A549 treated with CORT108297 at 1 μM for 4 hours (cell line): Measurements from ENCODE around the gene ZNF613. TPM values are rescaled to one million over a fixed set of nuclear protein-coding genes. Genes with fewer than 3 reads are reported as not detected.

Experiments used
- total RNA-seq: library from RNA; stranded (reverse); fragments of 200-300 nt; extraction: Qiagen RNA extraction; gene quantifications from 5 replicates; pipeline ENCODE4 v1.2.3, GENCODE V29; 2022

ZNF613 gene
- total RNA-seq: 0.65 to 1.8 TPM (median 1.3 TPM) in 5 replicates

DNA sequence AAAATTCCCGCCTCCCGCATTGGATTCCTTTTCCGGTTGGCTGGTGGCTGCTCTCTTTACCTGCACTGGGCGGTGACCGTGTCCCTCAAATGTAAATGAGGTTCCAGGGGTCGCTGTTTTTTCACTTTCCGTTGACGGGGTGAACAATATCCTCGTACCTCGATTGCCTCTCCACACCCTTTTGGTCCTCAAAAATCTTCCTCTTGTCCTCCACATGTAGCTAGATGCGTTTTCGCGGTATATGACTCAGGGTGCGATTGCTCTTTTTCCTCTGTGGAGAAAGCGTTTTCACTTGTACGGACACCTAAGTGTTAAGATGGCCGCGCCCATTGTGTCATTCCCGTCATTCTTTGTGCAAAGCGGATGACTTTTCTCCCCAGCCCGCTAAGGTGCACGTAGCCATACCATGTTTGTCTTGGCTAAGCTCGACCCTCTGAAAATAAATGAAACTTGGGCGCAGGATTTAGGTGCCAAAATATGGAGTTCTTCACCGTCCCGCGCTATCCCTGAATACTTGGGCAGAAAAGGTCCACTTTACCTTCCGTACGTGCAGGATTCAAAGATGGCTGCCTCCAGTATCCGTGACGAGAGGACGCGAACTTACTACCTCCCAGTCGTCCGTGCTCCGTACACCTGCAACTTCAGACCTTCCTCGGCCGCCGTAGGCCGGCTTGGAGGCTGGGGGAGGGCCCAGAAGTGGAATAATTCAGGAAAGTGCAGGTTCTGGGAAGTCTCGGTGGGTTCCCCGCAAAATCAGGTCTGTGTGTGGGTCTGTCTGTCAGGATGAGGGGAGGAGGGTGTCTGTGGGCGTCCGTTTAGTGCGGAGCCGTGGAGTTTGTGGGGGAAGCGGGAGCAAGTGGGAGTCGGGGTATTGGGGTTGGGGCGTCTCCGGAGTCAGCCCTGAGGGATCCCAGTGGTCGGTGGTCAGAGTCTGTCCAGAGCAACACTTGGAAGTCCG is at the start of gene ZNF613:
Gene ZNF613 (plus strand): TSS at position 689 of the 958 bp plus-strand sequence. CDS start 8,749 bp downstream, outside the sequence.

DNA sequence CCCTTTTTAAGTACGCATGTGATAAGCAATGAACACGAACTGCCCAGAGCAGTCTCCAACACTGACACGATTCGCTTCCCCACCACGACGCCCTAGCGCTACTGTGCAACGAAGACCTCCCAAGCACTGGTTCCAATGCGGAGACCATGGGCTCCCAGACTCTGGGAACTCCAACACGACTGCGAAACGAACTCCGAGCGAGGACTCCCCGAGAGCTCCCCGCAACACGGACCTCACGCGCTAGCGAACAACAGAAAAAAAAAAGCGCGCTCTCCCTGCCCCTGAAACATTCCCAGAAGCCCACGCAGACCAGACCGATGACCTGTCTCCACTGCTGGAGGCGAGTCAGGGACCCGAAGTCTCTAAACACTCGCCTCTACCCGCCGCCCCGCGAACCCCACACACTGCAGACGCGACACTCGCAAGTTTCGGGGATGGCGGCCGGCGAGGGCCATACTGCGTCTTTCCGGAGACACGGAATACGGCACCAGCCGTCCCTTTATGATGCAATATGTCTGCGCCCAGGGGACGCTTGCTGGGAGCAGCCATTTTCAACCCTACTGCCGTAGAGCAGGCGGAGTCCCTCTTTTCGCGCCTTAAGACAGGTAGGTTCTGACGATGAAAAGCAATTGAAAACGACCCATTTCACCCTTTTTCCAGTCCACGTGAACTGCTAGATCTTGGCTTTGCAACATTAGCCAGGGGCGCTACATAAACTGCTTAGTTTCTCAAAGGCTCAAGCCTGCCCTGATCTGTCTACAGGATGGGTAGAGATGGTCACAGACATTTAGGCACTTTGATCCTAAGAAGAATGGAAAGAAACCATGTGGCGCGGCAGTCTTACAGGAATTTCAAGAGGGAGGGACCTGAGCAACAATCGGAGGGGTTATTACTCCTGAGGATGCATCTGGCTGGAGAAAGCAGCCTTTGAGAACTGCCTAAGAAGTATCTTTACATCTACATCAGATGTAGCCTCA is 39.5 kb upstream of the ZNF613 start, which contains the start of gene ZNF577:
Gene ZNF577 (minus strand): TSS at position 430 of the 977 bp plus-strand sequence. CDS start 7,569 bp downstream, outside the sequence.

DNA sequence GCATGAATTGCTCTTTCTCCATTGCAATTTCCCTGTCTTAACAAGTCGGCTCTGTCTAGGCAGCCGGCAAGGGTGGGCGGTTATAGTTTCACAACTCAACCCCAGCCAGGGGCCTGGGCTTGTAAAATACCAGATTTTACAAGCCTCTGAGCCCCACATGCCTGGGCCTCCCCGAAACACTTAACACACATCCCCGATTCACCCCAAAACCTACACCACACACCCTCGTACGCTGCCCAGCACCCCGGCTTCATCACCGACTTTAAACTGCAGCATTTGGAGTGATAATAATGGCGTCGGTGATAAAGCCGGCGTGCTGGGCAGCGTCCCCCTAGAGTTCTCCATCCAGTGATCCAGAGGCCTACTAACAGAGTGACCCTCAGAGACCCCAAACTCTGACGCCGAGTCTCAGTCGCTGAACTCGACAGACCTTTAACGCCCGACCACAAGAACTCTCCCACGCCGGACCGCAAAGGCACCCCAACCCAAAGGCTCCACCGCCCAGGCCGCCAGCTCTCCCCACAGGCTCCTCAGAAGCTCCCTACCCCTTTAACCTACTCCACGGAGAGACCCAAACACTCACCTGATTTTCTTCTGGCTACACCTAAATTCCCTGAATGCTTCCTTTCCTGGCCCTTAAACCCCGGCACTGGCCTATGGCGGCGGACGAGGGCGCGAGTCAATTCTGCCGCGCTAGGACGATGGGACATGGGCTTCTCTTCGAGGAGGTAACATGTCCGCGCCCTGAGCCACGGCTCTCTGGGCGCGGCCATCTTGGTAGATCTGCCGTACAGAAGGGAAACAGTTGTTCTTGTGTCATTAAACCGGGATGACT is 22.7 kb upstream of the ZNF613 start, which contains the start of gene ZNF649:
Gene ZNF649 (minus strand): TSS at position 687 of the 835 bp plus-strand sequence. CDS start 4,910 bp downstream, outside the sequence.

DNA sequence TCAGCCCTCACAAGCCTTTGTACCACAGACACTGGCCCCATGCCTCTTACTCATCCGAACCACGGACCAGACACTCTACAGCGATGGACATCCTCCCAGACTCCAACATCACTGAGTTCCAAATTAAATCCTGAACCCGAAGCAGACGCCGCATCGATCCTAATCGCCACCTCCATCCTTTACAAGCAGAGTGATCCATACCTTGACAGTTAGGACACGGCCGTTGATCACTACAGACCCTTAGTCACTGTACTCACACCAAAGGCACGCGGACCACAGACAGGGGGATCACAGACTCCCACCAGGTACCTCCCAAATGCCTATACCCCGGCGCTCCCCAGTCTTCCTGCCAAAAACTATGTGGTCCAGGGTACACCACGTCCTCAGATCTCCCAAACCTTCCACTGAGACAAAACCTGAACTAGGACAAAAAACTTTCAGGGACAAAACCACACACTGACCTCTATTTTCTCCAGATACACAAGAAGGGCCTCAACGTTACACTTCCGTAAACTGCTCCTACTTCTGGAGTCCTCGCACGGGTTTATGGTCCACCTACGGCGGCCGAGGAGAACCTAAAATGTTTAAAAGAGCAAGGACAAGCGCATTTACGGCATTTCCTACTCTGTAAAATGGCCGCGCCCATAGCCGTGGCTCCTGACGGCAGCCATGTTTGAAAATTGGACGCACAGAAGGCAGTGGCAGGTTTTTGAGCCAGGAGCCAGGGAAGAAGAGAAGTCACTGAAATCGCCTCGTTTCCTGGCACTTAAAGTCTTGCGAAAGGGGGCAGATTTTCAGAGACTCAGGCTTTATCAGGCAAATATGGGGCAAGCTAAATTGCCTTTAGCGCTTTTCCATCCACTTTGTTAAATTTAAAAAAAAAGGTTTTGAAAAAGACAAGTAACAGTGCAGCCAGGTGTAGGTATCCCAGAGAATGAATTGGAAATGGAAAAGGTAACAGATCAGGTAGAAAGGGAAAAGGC is 59.3 kb downstream of the ZNF613 start, which contains the start of gene ZNF350:
Gene ZNF350 (minus strand): TSS at position 532 of the 983 bp plus-strand sequence. CDS start 12,480 bp downstream, outside the sequence.

Other genes starting within 250 kb of the ZNF613 start
- gene SPACA6, start 234.1 kb upstream of the ZNF613 start, total RNA-seq: 12.1 to 19.1 TPM (median 15.9 TPM) in 5 replicates
- not detected in 5 replicates for gene HAS1, start 203.5 kb upstream of the ZNF613 start, total RNA-seq
- 0.07 to 0.31 TPM (median 0.08 TPM) in 4 of 5 replicates, not detected in the other for gene FPR1, start 175.6 kb upstream of the ZNF613 start, total RNA-seq
- gene FPR2, start 166.3 kb upstream of the ZNF613 start, total RNA-seq: not detected in 5 replicates
- gene FPR3, start 132.3 kb upstream of the ZNF613 start, total RNA-seq: not detected in 5 replicates
- 0.03 to 0.12 TPM (median 0.08 TPM) in 4 of 5 replicates, not detected in the other for gene ZNF577, start 39.5 kb upstream of the ZNF613 start, total RNA-seq
- gene ZNF649, start 22.5 kb upstream of the ZNF613 start, total RNA-seq: 0.15 to 0.51 TPM (median 0.27 TPM) in 5 replicates
- 3.0 to 6.1 TPM (median 4.7 TPM) in 5 replicates for gene ZNF350, start 59.4 kb downstream of the ZNF613 start, total RNA-seq
- 3.1 to 4.9 TPM (median 3.9 TPM) in 5 replicates for gene ZNF615, start 80.7 kb downstream of the ZNF613 start, total RNA-seq
- 2.9 to 3.7 TPM (median 3.1 TPM) in 5 replicates for gene ZNF614, start 100.9 kb downstream of the ZNF613 start, total RNA-seq
- 1.5 to 1.9 TPM (median 1.6 TPM) in 5 replicates for gene ZNF432, start 121.4 kb downstream of the ZNF613 start, total RNA-seq
- 1.8 to 2.7 TPM (median 2.4 TPM) in 5 replicates for gene ZNF841, start 168.3 kb downstream of the ZNF613 start, total RNA-seq
- 0.61 to 1.2 TPM (median 0.68 TPM) in 5 replicates for gene ZNF616, start 212.5 kb downstream of the ZNF613 start, total RNA-seq
- 0.68 to 1.4 TPM (median 0.82 TPM) in 5 replicates for gene ZNF836, start 244.1 kb downstream of the ZNF613 start, total RNA-seq